HFFc6 (cell line): ENCODE results near the gene CEP250. TPM values are rescaled to one million over a fixed set of nuclear protein-coding genes. Genes with fewer than 3 reads are reported as not detected.
"Not testable (repeated sequence)": the region's sequence is repeated elsewhere in the genome, so short reads cannot be mapped to it uniquely, and the experiment has no call there.

Experiments
- DNase-seq: peaks from one replicate; pipeline ENCODE4 v3.0.0-alpha.2; 2018
- H3K27ac Mint-ChIP-seq: 2 replicates; pipeline ENCODE4 v1.8.0; 2020; ENCODE audit warnings: mild to moderate bottlenecking, mixed read lengths
- H3K27me3 Mint-ChIP-seq: 2 replicates; pipeline ENCODE4 v1.8.0; 2021; ENCODE audit warnings: mild to moderate bottlenecking, moderate library complexity, mixed read lengths; ENCODE audit not compliant: insufficient read depth
- H3K36me3 Mint-ChIP-seq: 2 replicates; pipeline ENCODE4 v1.8.0; 2021; ENCODE audit warnings: low read depth, mixed read lengths
- H3K4me1 Mint-ChIP-seq: 2 replicates; pipeline ENCODE4 v1.8.0; 2020; ENCODE audit warnings: low read depth, mixed read lengths
- H3K4me3 Mint-ChIP-seq: 2 replicates; pipeline ENCODE4 v1.8.0; 2020; ENCODE audit warnings: mild to moderate bottlenecking, moderate library complexity, mixed read lengths
- H3K9me3 Mint-ChIP-seq: 2 replicates; pipeline ENCODE4 v1.8.0; 2020; ENCODE audit warnings: mild to moderate bottlenecking, mixed read lengths
- CTCF ChIP-seq: fragments of 200-600 bp; sonication (generic); IDR thresholded peaks from 2 replicates; pipeline ENCODE4 v1.5.0; 2021; ENCODE audit warnings: antibody characterized with exemption, mild to moderate bottlenecking
- total RNA-seq, 6 experiments: library from RNA; stranded (reverse); fragmentation: NEBNext Ultra II Directional; extraction: Animal tissue kit (Norgen Biotek cat#: 25700); gene quantifications; 2 replicates in 1 of 6; 3 replicates in 5 of 6; pipeline ENCODE4 v1.2.3, GENCODE V29; 2021

Gene CEP250
- total RNA-seq, 6 experiments from 2014 or later, result 18.3 to 26.3 (median 22.9) TPM

DNA sequence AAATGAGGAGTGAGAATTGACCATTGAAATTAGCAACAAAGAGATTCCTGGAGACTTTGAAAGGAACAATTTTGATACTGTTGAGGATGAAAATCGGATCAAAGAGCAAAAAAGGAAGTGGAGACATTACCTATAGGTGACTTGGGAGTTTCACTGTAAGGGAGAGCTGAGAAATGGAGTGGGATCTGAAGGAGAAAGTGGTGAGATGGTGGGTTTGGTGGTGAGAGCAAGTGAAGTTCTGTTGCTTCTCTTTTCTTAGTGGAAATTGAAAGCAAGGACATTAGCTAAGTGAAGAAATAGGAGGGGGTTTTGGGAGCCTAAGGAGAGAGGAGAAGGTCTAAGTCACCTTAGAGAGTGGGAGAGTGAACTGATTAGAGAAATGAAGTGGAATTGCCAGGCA is 90.7 kb downstream of the CEP250 start:
- Mint-ChIP-seq H3K27ac (no peak overlapping the region), H3K4me1 (peaks cover 21% of the 10 kb centered on the region), H3K36me3 (peaks cover 20% of the 10 kb centered on the region), H3K4me3 (no peak overlapping the region), H3K9me3 (no peaks in the 10 kb centered on the region), H3K27me3 (no peaks in the 10 kb centered on the region)
- no peak for DNase-seq
- no peak for TF ChIP-seq CTCF

GRCh38 chr20:35547329-35547728 is 91.9 kb downstream of the CEP250 start:
- H3K36me3 Mint-ChIP-seq, result peaks cover 20% of the 10 kb centered on the region
- no peak overlapping the region for H3K27ac Mint-ChIP-seq
- no peaks in the 10 kb centered on the region for H3K9me3 Mint-ChIP-seq
- no peak for TF ChIP-seq CTCF
- DNase-seq, result no peak
- H3K4me3 Mint-ChIP-seq, result no peak overlapping the region
- peaks cover 15% of the 10 kb centered on the region for H3K4me1 Mint-ChIP-seq
- no peaks in the 10 kb centered on the region for H3K27me3 Mint-ChIP-seq

DNA sequence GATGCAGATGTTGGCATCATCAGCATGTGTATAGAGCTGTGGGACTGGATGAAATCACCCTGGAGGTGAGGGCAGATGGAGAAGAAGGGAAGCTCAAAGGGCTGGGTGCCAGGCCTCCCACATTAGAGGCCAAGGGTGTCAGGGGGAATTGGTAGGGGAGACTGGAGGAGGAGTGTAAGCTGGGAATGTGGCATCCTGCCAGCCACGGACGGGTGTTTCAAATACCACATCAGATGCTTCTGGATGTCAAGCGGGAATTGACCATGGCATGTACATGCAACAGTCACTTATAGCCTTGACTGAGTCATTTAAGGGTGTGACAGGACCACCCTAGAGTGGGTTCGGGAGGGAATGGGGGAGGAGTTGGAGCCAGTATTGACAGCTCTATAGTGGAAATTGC is 96.1 kb downstream of the CEP250 start:
- H3K36me3 Mint-ChIP-seq, result peaks cover 18% of the 10 kb centered on the region; the same call in 1 of the 2 replicates
- no peak for TF ChIP-seq CTCF
- no peak for DNase-seq
- no peaks in the 10 kb centered on the region for H3K9me3 Mint-ChIP-seq
- peaks cover 2% of the 10 kb centered on the region; the same call in 1 of the 2 replicates for H3K27me3 Mint-ChIP-seq
- H3K4me3 Mint-ChIP-seq, result no peak overlapping the region
- no peak overlapping the region for H3K27ac Mint-ChIP-seq
- no peaks in the 10 kb centered on the region for H3K4me1 Mint-ChIP-seq

- DNase-seq, result no peak
- H3K27me3 Mint-ChIP-seq, result peaks cover 2% of the 10 kb centered on the region; the same call in 1 of the 2 replicates
- no peaks in the 10 kb centered on the region for H3K4me1 Mint-ChIP-seq
- H3K4me3 Mint-ChIP-seq, result no peak overlapping the region
- peaks cover 19% of the 10 kb centered on the region; the same call in 1 of the 2 replicates for H3K36me3 Mint-ChIP-seq
- TF ChIP-seq CTCF, result no peak
- no peaks in the 10 kb centered on the region for H3K9me3 Mint-ChIP-seq
- no peak overlapping the region for H3K27ac Mint-ChIP-seq
Observed at GRCh38 chr20:35552914-35553313, 97.5 kb downstream of the CEP250 start.

DNA sequence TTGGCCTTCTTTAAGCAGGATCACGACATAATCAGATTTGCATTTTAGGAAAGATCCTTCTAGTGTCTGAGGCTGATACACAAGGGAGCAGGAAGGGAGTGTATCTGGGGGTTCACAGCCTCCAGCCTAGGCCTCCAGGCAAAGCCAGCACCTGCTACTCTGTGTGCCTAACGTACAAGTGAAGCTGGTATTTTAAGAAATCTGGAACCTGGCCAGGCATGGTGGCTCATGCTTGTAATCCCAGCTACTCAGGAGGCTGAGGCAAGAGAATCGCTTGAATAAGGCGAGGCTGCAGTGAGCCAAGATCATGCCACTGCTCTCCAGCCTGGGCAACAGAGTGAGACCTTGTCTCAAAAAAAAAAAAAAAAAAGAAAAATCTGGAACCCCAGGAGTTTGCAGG is 100.1 kb downstream of the CEP250 start:
- H3K27ac Mint-ChIP-seq, H3K4me3 Mint-ChIP-seq, H3K4me1 Mint-ChIP-seq, H3K27me3 Mint-ChIP-seq, H3K9me3 Mint-ChIP-seq, DNase-seq: not testable (repeated sequence)
- peaks cover 15% of the 10 kb centered on the region for H3K36me3 Mint-ChIP-seq

DNA sequence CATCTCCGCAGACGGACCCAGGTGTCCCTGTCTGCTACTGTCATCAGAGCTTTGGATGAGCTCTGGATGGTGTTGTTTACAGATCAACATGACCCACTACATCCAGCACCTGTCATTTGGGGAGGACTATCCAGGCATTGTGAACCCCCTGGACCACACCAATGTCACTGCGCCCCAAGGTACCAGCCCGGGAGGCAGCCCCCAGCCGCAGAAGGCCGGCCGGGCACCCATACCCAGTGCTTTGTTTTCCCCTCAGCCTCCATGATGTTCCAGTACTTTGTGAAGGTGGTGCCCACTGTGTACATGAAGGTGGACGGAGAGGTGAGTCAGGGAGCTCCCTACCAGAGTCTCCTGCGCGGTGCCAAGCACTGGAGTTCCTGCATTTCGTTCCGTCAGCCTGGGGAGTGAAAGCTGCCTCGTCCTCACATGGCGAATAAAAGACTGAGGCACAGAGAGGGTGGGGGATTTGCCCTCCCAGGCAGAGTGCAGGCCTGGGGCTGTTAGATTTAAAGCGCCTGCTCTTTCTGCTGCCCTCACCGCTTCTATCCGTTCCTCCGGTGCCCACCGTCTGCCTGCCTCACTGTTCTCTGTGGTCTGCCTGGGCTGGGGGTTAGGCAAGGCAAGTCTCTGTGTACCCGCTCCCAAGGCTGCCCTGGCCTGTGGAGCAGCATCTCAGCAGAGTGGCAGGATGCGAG is 100.7 kb downstream of the CEP250 start:
- no peaks in the 10 kb centered on the region for H3K9me3 Mint-ChIP-seq
- peaks cover under 1% of the 10 kb centered on the region; the same call in 1 of the 2 replicates for H3K4me1 Mint-ChIP-seq
- peaks cover 15% of the 10 kb centered on the region for H3K36me3 Mint-ChIP-seq
- DNase-seq, result no peak
- no peak overlapping the region for H3K4me3 Mint-ChIP-seq
- H3K27ac Mint-ChIP-seq, result no peak overlapping the region
- TF ChIP-seq CTCF, result no peak
- H3K27me3 Mint-ChIP-seq, result peaks cover 2% of the 10 kb centered on the region; the same call in 1 of the 2 replicates
